ENCODE results near the gene MMP2.

- TF ChIP-seq, protein P1, sequence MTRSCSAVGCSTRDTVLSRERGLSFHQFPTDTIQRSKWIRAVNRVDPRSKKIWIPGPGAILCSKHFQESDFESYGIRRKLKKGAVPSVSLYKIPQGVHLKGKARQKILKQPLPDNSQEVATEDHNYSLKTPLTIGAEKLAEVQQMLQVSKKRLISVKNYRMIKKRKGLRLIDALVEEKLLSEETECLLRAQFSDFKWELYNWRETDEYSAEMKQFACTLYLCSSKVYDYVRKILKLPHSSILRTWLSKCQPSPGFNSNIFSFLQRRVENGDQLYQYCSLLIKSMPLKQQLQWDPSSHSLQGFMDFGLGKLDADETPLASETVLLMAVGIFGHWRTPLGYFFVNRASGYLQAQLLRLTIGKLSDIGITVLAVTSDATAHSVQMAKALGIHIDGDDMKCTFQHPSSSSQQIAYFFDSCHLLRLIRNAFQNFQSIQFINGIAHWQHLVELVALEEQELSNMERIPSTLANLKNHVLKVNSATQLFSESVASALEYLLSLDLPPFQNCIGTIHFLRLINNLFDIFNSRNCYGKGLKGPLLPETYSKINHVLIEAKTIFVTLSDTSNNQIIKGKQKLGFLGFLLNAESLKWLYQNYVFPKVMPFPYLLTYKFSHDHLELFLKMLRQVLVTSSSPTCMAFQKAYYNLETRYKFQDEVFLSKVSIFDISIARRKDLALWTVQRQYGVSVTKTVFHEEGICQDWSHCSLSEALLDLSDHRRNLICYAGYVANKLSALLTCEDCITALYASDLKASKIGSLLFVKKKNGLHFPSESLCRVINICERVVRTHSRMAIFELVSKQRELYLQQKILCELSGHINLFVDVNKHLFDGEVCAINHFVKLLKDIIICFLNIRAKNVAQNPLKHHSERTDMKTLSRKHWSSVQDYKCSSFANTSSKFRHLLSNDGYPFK (CRISPR knock-in tag; IDR thresholded peaks at IDR 0.05; ENCODE audit: borderline replicate concordance): no peak
- TF ChIP-seq HMGXB4 (CRISPR knock-in tag; IDR thresholded peaks at IDR 0.05; ENCODE audit: borderline replicate concordance in 1 of 2, low read depth in 1 of 2): no peak
- no peak for TF ChIP-seq HDAC2 (CRISPR knock-in tag; IDR thresholded peaks at IDR 0.05)
- no peak for TF ChIP-seq CTCF (CRISPR knock-in tag; IDR thresholded peaks at IDR 0.05)
- TF ChIP-seq ZC3H4 (CRISPR knock-in tag; IDR thresholded peaks at IDR 0.05; ENCODE audit: borderline replicate concordance): no peak
- no peak for TF ChIP-seq ZNF670 (CRISPR knock-in tag; IDR thresholded peaks at IDR 0.05; ENCODE audit: borderline replicate concordance)
- TF ChIP-seq ZNF282 (IDR thresholded peaks at IDR 0.05; ENCODE audit: partially characterized antibody): no peak
Observed at GRCh38 chr16:55454861-55455260, 24.1 kb upstream of the MMP2 start.

All from HepG2 (cell line).